ENCODE data around the gene PAX6.

The PAX6 gene

DNA sequence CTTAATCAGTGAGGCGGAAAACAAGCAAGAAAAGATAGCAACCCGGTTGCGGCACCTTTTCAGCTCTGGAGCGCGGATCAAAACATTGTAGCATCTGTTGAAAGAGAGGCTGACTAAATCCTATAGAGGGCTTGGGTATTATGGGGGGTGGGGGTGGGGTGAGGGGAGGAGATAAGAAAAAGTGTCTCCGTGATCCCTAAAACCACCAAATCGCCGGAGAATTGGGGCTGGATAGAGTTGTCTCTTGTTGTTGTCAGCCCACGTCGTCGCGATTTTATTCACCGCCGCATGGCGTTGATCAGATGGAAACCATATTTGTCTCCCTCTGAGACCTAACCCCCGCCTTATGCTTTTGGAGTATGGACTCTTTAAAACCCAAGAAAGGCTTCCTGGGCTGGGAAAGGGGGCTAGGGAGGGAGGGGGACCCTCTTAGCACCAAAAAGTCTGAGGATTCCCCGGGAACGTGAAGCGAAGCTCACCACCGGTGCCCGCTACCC, 13.0 kb downstream of the PAX6 start:
- DNase-seq (ENCODE audit: low read depth) = no peak

GRCh38 chr11:31797190-31798056, 13.7 kb downstream of the PAX6 start:
- no peak for DNase-seq (ENCODE audit: low read depth)

DNA sequence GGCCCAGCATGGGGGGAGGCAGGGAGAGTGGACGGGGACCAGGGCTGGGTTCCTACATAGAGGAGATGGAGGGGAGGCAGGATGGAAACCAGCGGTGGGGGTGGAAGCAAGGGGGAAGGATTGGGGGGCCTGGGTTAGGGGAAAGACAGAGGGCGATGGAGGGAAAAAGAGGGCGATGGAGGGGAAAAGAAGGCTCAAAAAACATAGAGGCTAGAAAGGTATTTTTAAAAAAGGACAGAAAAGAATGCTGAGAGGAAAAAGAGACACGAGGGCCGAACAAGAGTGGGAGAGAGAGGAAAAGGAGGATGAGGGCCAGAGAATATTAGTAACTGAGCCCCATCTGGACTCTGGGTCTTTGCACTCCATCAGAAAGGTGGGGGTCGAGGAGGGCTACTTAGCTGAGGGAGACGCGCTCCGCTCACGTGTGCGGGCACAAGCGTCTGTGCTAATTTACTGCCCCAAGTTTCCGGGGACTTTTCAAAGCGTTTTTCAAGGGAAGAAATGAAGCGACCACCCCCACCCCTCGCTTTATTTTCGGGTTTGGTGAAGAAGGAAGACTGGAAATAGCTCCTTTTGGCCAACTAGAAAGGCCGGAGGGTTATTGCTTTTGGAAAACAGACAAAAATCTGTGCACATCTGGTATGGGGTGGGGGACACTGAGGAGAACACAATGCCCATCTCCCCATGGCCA, 14.5 kb downstream of the PAX6 start:
- no peak for DNase-seq (ENCODE audit: low read depth)

DNA sequence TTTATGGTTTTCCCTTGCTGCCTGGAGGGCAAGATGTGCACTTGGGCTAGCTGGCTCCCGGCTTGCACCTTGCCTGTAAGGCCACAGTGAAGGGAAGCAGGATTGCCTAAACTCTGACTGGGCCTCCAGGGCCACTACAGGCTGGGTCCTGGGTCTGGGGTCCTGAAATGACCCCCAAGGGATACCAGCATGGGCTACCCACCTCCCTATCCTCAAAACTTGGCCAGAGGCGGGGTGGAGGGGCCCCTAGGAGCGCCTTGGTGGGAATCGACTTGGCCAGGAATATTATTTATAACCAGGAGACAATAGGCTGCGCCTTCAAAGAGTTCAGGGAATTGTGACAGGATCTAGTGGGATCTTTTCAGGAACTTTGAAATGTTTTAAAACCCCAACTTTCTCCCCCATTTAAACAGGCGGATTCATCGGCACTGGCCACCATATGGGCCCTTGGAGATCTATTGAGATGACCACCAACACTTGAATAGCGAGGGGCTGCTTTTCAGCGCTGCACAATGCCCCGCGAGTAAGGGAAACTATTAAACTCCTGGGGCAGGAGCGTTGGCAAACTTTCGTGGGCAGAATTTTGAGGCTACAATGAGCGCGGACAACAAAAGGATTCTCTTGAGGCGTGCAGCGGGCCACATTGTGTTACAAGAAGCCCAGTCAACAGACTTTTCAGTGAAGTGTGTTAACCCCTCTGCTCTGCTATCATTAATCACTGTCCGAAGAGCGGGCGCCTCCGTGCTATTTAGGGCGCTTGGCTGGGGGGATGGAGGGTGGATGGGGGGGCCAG, 15.2 kb downstream of the PAX6 start:
- no peak for DNase-seq (ENCODE audit: low read depth)

- DNase-seq (ENCODE audit: low read depth) = no peak
Observed at GRCh38 chr11:31794548-31794947, 16.6 kb downstream of the PAX6 start.

DNA sequence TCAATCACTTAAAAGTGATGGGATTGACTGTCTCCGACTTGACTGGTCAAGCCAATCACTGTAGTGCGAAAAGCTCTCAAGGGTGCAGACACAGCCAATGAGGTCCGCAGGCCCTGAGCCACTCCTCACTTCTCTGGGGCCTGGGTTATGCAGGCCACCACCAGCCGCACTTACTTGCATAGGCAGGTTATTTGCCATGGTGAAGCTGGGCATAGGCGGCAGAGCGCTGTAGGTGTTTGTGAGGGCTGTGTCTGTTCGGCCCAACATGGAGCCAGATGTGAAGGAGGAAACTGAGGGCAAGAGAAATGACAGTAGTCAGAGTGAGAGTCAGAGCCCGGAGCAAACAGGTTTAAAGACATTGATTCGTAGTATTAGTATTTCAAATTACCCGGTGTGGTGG, 17.9 kb downstream of the PAX6 start:
- no peak for DNase-seq (ENCODE audit: low read depth)

GRCh38 chr11:31792456-31792855, 18.7 kb downstream of the PAX6 start:
- no peak for DNase-seq (ENCODE audit: low read depth)

DNA sequence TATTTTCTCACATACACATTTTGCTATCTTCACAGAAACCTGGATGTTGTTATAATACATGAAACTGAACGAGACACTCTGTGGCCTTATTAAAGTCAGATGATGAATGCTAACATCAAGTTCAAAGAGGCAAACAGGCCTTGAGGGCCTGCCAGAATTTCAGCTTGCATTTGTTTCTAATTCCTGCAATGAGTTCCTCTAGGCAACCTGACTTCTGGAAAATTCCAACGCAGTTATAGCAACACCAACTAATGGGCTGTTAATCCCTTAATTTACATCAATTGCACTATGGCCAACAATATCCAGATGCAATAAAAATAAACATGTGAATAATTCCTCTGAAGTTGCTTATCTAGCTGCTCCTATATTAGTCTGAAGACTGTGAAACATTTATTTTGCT, 19.1 kb downstream of the PAX6 start:
- DNase-seq (ENCODE audit: low read depth) = no peak

- no peak for DNase-seq (ENCODE audit: low read depth)
Observed at GRCh38 chr11:31790649-31791048, 20.5 kb downstream of the PAX6 start.

DNA sequence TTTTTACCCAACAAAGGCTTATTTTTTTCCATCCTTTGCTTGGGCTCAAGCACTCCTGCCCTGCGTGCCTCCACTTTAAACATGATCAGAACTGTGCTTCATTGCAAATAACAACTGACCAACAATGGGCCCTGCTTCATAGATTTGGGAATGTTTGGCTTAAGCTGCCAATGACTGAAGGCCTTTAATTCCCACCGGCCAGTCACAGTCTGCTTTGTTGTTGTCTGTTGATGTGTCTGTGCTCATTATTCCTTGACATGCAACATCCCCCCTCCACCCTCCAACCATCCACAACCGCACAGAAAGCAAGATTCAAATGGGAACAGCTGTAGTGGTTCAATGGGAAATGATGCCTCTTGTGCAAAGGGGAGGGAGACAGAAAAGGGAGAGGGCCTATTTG, 23.0 kb downstream of the PAX6 start:
- no peak for DNase-seq (ENCODE audit: low read depth)

DNA sequence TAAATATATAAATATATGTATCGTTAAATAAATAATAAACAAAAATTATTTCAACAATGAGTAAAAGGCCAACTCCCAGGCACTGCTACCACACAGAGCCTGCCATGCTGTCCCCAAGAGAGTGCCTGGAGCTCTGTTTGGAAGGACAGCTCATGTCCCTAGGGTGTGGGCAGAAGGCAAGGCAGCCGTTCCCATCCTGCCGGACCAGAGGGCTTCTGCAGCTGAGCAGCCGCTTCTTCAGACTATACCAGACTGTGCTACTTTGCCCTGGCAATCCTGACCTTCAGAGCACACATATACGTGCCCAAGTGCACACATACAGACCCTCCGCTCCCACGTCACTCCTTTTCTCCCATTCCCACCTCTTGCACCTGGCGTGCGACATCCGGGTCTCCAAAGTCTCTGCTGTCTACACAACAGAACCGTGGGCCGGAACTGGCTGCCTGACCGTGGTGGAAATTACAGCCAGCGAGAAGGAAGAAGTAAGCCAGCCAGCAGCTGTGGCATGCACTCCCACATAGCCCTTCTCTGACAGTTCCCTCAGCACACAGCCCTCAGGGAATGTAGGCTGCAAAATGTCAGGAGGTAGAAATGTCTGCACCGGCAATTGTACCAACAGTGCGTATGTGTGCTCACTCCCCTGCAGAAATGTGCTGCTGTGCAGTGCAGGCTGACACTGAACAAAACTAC, 24.0 kb downstream of the PAX6 start:
- DNase-seq (ENCODE audit: low read depth) = no peak

GRCh38 chr11:31784611-31785010, 26.5 kb downstream of the PAX6 start:
- no peak for DNase-seq (ENCODE audit: low read depth)

DNA sequence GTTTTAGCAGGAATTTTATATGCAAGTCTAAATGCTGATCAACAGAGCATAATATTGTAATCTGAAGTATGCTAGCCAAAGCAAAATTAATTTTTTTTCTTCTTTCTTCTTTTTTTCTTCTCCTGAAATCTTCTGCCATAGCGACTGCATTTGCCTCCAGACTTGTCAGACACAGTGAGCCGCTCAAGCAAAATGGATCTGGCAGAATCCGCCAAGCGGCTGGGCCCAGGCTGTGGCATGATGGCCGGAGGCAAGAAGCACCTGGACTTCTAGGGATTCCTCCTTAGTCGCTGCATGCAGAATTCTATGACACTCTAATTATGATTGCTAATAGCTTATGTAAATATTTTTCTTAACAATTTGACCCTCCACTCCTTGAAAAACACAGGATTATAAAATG, 27.9 kb downstream of the PAX6 start:
- no peak for DNase-seq (ENCODE audit: low read depth)

DNA sequence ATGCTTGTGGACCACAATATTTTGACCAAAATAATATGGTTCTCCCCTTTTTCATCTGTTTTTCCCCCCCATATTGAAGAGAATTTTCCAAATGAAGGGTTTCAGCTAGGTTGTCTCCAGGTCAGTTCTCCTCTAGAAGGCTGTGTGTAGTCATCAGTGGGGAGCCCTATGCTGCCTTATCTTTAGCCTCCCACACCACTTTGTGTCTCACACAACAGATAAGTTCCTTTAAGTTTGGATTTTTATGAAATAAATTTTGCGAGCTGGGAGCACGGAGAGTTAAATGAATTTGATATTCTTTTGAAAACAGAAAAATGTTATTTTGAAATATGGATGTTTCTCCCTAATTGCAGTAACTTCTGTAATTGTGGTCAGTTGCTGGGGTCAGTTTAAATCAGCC, 28.9 kb downstream of the PAX6 start:
- no peak for DNase-seq (ENCODE audit: low read depth)

- no peak for DNase-seq (ENCODE audit: low read depth)
Observed at GRCh38 chr11:31780480-31780971, 30.6 kb downstream of the PAX6 start.

GRCh38 chr11:31780078-31780477, 31.0 kb downstream of the PAX6 start:
- DNase-seq (ENCODE audit: low read depth) = no peak

DNA sequence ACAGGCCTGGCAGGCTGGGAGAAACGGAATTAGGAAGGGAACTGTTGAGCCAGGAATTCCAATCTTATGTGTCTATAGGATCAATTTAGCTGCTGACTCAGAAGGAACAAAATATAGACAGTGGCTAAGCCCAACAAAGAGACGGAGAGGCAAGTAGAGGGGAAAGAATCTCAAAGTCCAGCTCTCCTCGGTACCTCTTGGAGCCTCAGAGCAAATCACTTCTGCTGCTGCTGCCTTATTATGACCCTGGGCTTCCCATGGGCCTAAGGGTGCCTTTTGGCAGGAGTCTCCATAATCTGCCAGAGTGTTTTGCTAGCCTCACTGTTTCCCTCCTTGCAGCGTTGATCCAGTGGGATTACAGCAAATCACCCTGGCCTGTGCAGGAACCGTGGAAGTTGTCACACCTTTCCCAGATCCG, 31.7 kb downstream of the PAX6 start:
- DNase-seq (ENCODE audit: low read depth) = peak; percentile 24

- DNase-seq (ENCODE audit: low read depth) = no peak
Observed at GRCh38 chr11:31772412-31772811, 38.7 kb downstream of the PAX6 start.

DNA sequence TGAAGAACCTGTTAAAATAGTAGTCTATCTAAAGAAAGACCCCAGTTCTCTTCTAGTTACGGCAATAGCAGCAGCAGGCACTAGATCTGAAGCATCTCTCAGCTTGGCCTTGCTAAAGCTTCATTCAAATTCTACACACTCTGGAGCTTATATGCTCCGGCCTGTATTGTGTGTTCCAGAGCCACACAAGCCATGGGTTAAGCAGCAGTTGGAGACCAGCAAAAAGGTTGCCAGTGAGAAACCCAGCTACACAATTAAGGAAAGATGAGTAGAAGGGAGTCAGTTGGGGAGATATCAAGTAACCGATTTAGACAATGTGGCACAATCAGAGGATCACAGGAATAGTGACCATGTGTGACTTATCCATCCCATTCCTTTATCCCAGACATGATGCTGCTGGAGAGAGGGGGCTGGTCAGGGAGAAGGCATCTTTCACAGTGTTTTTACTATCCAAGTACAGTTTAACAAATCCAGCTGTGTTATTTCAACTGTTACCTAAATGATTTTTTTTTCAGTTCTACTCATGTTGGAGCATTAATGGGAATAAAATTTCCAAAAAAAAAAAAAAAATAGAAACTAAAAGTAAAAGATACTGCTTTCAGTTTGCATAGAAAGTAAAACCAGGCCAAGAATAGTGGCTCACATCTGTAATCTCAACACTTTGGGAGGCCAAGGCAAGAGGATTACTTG, 41.0 kb downstream of the PAX6 start:
- no peak for DNase-seq (ENCODE audit: low read depth)

GRCh38 chr11:31768749-31769640, 42.1 kb downstream of the PAX6 start:
- no peak for DNase-seq (ENCODE audit: low read depth)

Data from GM04504 (cell line).